Stimulated activated CD4-positive, alpha-beta T cell treated with anti-CD3 and anti-CD28 coated beads, Interleukin-4, amount 100 ng/mL, for 1 hour (primary cell): ENCODE data around the gene RGS10.
"Not testable (repeated sequence)": the region's sequence is repeated elsewhere in the genome, so short reads cannot be mapped to it uniquely, and the experiment has no call there.

Experiments
- DNase-seq: peaks from one replicate; pipeline ENCODE4 v3.0.0-alpha.2; 2020

Gene RGS10

DNA sequence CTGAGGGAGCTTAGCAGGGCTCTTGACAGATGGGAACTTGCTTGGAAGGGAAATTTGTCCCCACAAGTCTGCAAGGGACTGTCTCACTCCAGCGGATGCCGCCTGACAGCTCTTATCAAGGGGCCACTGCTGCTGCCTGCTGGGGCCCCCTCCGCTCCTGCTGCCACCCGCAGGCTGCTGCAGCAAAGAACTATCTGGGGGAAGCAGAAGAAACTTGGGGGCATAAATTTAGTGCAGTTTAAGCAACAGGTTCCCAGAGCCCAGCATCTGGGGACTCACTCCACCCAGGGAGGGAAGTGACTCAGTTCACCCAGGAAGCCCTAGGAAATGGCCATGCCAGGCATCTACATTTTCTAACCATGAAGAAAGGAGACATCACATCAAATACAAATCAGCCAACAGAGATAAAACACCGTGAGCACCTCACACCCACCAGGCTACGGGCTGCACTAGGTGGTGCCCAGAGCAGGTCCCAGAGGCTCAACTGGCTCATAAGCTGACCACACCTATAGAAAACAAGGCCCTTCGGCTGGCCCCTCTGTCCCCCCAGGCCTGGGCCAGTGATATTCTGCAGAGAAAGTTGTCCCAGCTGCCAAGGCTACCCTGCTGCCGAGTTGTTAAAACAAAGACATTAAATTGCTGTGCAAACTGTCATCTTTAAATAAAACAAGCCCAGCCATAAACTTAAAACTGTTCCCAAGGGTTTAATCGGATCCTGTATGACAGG is 3.7 kb downstream of the RGS10 start:
- DNase-seq = no peak

DNA sequence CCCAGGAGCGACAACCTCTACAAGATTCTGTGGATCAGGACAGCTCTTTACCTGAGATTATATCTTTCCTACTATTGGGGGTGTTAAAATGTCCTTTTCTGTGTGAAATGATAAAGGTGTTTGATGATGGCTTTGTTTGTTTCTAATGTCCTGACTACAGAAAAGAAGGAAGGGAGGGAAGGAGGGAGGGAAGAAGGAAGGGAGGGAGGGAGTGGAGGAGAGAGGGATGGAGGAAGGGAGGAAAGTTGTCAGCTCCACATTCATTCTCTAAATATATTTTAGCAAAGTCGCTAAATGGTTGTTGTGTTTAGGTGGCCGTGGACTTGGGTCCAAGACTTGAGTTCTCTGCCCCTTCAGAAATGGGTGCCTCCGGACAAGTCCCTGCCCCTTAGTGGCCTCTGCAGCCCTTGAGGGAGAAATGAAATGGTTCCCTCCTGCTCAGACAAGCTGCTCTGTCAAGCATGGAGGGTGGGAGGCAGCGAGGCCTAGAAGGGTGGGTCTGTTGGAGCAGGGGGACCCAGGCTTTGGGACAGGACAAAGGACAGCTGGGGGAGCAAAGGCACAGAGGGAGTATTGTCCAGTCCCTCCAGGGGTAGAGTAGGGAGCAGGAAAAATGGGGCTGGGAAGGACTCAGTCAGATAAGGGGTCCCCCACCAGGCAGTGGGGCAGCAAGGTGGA is 4.4 kb downstream of the RGS10 start:
- DNase-seq = no peak

DNA sequence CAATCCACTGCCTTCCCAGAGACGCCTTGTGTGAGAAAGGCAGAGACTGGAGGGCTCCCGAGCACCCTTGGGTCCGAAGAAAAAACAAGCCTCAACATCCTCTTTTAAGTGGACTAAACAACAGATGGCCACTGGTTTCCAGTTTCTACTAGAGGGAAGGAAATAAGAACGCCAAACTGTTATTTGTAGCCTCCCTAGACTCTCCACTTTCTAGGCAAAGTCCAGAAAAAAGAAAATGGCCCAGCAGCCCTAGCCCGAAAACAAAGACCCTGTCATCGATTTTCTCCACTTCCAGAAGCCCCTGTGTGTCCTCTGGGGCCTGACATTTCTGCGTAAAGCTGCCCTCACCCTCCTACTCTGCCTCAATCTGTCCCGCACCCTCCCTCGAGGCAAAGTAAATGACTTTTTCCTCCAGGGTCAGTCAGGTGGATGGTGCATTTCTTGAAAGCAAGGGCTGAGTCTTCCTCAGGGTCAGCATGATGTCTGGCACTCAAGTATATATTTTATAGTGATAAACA is 6.0 kb downstream of the RGS10 start:
- no peak for DNase-seq

DNA sequence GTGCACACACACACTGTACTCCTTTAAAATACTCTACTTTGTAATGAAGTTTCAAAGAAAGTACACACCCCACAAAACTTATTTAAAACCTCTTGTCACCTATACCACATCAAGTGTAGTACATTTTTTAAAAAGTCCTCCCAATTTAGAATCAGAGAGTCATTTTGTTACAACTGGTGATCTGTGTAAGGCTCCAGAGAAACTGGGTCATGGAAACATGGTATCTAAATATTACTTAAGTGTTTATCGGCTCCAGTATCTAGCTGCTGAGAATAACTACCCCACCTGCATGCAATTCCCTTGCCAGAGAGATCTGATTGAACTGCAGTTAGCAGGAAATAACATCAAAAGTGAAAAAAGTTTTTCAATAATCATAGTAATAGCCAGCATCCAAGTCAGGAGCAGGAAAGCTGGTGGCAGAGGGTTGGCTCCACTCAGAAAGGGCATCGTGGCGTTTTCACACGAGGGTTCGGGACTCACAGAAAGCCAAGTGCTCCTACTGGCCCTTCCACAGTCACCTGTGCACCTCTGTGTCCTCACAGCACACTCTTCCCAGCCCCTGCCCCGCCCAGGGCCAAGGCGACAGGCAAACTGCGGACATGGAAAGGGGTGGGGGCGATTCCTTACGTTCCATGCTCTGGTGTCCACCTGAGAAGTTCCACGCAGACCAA is 6.5 kb downstream of the RGS10 start:
- DNase-seq = no peak

DNA sequence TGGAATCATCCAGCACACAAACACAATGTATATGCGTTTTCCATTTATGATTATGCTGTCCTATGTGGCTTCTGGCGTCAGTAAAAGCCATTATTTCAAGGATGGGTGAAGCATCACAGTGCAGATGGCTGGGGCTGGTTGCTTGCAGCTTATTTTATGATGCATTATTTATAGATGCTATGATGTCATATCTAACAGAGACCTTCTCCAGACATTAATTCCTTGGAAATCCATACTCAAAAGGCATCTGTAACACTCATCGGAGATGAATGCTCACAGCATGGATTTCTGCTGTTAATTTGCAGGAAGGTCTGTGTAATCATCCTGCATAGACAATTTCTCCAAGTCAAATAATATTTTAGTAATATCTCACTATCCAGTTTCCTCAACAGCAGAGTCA is 7.2 kb downstream of the RGS10 start:
- no peak for DNase-seq

DNA sequence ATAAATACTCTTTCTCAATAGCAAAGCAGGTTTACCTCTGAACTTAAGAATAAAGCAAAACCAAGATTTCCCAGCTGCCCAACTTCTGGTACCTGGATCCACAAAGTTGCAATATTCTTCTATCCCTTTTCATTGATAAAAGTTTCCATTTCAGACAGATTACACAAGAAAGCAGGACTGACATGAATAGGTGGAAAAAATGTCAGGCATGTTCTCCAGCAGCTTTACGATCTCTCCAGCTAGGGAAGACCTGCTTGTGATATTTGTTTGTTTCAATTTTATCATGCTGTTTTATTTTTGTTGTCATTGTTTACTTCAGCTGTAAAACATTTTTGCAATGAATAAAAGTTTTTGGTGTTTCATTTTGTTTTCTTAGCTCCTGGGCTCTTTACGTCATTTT is 9.0 kb downstream of the RGS10 start:
- DNase-seq = no peak

DNA sequence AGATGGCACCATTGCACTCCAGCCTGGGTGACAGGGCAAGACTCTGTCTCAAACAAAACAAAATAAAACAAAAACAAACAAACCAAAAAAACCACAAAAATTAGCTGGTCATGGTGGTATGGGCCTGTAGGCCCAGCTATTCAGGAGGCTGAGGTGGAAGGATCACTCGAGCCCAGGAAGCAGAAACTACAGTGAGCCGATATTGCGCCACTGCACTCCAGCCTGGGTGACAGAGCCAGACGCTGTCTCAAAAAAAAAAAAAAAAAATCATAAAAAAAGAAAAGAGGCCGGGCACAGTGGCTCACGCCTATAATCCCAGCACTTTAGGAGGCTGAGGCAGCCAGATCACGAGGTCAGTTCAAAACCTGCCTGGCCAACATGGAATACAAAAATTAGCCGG is 9.7 kb downstream of the RGS10 start:
- not testable (repeated sequence) for DNase-seq

DNA sequence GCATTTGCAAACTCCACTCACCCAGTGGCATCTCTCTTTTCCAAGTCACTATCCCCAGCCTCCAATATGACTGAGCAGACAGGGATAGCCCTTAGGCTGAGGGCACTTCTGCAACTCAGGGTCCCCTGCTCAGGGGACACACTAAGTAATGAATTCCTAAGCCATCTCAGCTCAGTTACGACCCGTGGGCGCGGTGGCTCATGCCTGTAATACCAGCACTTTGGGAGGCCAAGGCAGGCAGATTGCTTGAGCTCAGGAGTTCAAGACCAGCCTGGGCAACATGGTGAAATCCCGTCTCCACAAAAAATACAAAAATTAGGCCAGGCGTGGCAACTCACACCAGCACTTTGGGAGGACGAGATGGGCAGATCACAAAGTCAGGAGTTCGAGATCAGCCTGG is 10.3 kb downstream of the RGS10 start:
- DNase-seq = not testable (repeated sequence)

DNA sequence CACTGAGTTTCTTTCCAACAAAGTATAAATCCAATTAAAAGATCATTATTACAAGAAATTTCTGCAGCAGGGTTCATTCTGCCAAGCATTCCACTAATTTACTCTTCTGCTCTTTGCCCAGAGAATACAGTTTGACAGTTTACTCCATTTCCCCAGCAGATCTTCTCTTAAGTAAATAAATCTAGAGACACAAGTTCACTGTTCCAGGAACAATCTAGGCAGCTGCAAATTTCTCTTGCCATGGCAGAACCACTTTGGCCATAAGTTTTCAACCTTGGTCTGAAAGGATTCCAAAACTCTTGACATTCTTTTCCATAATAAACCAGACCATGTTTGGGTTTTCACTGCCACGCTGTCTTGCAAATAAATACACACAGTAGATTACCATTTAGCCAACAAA is 11.5 kb downstream of the RGS10 start:
- DNase-seq = no peak

DNA sequence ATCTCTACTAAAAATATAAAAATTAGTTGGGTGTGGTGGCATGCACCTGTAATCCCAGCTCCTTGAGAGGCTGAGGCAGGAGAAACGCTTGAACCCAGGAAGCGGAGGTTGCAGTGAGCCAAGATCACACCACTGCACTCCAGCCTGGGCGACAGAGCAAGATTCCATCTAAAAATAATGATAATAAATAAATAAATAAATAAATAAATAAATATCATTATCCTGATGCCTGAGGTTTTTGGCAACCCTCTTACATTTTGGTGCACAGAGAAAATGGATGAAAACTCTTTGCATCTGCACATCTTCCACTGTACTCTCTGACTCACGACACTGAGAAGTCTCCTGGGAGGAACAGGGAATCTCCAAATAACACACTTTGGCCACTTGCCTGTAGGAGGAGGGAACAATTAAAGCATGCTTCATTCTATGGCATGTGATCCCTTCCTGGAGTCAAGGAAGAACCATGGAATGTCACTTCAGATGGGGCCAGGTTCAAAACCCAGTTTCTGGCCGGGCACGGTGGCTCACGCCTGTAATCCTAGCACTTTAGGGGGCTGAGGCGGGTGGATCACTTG is 13.8 kb downstream of the RGS10 start:
- not testable (repeated sequence) for DNase-seq

DNA sequence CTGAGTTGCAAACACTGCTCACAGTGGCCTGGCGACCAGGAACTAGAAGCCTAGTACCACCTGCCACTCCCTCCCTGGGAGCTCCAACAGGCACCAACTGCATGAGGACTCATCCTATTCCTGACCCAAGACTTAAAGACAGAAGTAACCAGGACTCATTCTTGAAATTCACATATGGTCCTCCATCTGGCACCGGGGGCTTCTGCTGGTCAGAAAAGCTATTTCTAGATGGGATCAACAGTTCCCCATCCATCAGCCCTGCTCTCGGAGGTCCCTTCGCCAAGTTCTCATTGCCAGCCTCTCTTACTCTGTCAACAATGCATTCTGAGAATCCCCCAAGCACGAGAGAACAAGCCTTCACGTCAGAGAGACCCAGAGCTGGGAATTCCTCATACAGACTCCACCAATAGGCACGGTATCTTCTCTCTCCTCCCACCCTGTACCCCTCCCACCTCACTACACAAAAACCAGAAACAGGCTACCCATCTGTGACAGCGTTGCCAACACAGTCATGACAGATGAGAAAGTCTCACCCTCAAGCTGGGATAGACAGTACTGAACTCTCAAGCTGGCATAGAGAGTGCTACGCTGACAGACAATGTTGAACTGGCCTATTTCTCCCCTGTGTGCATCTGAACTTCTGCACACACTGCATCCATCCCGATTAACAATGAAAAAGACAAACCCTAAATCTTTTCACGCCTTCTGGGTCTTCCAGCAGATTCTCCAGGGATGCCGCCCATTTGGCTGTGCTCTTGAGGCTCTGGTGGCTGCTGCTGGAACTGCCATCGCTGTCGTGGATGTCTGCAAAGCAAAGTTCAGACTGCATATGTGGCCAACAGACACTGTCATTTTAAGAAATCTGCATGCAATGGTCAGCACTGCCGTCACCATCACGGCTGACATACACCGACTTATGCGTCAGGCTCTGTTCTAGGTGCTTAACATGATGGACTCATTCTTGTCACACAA is 15.6 kb downstream of the RGS10 start:
- no peak for DNase-seq

DNA sequence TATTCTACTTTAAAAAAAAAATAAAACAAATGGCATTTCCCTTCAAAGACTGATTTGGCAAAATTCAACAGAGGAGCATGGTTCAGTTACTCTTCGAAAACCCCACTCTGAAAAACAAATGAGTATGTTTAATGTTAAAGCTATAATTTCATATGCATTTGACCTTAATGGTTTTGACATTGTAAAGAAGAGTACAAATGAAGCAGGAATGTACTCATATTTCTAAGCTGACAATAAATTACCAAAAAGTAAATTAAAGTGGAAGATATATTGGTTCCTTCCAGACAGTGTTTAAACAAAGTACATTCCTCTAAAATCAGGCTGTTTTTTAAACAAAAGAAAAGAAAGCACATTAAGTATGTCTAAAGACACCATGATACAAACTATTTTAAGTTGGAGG is 16.4 kb downstream of the RGS10 start:
- no peak for DNase-seq

DNA sequence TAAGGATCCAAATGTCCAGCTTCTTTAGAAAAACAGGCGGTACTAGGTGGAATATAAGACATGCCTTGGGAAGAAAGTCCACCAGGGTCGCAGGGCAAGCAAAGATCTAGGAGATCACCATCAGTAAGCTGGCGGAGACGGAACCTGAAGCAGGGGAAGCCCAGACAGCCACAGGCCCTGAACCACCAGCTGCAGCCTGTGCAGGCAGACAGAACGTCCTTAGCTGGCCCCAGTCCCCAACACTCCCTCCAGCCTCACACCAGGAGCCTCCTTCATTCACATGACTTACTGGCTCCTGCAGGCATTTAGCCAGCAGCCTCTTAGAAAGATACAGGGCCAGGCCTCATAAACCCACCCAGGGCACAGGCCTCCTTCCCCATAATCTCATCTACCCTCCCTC is 17.4 kb downstream of the RGS10 start:
- DNase-seq = no peak

DNA sequence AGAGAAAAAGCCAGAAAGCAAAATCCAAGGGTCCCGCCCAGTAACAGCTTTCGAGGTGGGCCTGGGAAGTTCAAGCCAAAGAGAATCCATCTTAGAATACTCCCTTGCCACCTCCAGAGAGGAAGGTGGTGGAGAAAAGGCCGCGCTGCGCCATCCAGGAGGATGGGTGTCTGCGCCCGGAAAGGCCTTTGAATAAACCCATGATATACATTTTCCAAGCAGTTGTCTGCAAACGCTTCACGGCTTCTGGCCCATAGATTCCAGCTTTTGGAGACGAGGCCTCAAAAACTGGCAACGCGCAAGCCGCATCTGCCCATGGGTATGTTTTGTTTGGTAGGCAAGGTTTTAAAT is 17.8 kb downstream of the RGS10 start:
- no peak for DNase-seq

DNA sequence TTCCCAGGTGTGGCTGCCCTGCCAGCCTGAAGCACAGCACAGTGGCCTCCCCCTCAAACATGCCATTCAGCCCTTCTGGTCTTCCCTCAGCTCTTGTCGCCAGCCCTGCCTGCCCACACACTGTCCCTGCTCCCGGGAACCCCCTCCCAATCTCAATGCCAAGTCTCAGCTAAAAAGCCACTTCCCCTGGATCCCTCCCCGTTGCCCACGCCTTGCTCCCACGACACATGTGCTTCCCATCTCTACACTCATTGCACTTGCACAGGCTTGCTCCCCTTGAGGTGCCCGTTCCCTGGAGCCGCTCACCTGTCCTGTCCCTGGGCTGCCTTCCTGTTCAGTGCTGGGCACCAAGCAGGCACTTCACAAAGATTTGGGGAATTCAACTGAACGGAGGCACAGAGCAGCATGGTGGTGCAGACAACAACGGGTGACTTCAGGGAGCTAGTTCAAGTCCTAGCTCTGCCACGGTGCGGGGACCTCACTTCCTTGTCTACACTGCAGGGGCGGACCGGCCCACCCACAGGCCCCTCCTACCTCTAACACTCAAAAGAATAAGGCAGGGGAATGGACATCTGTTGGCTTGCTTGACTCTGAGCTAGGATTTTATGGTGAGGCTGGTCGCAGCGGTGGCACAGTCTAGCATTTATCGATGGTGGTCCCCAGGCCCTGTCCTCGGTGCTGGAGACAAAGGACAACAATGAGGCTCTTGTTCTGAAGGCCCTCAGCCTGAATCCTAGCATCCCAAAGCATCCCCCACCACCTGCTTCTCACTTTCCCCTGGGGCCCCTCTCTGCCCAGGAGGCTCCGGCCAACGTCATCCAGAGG is 18.4 kb downstream of the RGS10 start:
- no peak for DNase-seq

DNA sequence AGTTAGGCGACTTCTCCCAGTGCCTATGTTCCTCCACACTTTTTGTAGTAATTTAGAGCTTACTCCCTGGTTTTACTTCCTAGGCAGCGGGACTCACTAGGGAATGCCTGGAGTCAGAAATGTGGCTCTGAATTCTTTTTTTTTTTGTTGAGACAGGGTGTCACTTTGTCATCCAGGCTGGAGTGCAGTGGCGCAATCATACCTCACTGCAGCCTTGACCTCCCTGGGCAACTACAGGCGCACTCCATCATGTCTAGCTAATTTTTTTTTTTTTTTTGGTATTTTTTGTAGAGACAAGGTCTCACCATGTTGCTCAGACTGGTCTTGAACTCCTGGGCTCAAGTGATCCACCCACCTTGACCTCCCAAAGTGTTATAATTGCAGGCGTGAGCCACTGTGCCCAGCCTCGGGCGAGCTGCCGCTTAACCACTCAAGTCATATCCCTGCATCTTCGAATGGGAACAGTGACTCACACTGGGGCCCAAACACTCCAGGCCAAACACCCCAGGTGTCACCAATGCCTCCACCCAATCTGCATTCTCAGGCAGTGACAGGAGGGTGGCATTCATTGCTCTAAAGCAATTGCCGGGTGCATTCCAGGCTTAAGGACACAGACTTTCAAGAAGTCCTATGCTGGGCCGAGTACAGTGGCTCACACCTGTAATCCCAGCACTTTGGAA is 19.6 kb downstream of the RGS10 start:
- no peak for DNase-seq

DNA sequence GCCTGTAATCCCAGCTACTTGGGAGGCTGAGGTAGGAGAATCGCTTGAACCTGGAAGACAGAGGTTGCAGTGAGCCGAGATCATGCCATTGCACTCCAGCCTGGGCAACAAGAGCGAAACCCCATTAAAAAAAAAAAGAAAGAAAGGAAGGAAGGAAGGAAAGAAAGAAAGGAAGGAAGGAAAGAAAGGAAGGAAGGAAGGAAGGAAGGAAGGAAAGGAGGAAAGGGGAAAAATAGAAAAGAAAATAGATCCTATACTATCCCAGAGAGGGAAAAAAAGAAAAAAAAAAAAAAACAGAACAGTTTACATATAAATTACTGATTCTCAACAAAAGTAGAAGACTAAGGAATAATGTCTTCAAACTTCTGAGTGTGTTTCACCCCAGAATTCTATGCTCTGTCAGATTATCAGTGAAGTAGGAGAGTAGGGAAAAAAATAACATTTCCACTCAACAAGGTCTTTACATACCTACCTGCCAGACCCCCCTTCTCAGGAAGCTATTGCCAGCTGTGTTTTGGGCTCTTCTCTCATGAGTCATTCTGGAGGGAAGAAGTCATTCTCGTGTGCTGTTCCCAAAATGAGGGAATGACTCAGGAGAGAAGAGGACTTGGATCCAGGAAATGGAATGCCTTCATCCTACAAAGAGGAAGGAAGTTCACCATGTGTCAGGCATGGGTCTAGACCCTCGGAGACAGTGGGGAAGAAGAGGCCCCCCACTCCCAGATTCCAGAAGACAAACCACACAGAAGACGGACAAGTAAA is 20.9 kb downstream of the RGS10 start:
- no peak for DNase-seq

DNA sequence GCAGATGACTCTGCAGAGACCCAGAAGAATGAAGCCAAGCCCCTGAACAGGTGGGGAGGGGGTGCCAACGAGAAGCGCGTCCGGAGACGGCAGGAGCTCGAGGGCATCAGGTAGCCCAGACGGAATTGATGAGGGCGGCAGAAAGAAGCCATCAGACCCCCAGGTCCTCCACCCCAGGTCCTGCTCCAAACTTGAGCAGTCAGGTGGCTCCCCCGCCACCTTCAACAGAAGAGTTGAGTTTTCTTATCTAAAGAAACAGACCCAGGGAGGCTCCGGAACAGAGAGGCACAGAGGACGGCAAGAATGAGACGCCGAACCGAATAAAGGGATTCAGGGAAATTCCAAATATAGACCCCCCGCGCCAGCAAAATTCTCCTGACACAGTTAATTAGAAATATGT is 22.2 kb downstream of the RGS10 start:
- no peak for DNase-seq

DNA sequence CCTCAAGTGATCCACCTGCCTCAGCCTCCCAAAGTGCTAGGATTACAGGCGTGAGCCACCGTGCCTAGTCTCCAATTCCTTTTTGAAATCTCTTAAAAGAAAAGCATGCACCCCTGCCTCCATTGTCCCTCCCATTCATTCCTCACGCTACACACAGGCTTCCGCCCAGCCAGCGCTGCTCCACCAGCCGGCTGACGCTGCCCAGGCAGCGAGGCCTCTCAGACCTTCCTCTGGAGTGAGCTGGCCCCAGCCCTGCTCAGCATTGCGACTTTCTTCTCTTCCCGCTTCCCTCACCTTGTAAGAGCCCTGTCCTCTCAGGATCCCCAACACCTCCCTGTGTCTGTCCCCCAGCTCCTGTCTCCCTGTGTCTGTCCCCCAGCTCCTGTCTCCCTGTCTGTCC is 23.6 kb downstream of the RGS10 start:
- no peak for DNase-seq

DNA sequence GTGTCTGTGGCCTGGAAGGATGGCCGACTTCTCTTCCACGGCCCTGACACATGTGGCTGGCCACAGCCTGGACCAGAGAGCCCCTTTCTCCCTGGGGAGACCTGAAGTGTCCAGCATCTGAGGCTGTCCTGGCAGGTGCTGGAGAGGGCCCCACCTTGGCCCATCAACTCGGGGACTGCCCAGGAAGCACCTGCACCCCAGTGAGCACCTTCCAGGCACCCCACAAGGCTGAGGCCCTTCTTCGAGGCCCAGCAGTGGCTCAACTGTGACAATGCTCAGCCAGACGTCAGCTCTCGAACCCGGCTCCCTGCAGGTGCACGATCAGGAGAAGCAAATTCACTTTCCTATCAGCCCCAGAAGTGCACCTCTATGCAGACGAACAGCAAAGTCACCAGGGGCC is 24.3 kb downstream of the RGS10 start:
- DNase-seq = no peak
